HL-60 (cell line): ENCODE data around the gene ATP4A.

ENCODE experiments used
- CTCF ChIP-seq: IDR thresholded peaks from one replicate; pipeline ENCODE4 v1.5.1; 2011; ENCODE audit warnings: low read length, control low read depth, inconsistent platforms; ENCODE audit not compliant: insufficient read depth
- POLR2AphosphoS5 ChIP-seq: IDR thresholded peaks from 2 replicates; pipeline ENCODE4 v1.6.1; 2012; ENCODE audit warnings: low read depth

GRCh38 chr19:35501684-35502083 lies 61.8 kb downstream of the ATP4A start:
- TF ChIP-seq CTCF: no peak
- TF ChIP-seq POLR2AphosphoS5: no peak
